Stromal cell of bone marrow (primary cell): ENCODE measurements around the gene TTLL1.
A peak's percentile ranks its signal among the peaks of the same experiment; 100 is the strongest.

Experiments
- DNase-seq: peaks from one replicate; pipeline ENCODE4 v3.0.0-alpha.2; 2012; ENCODE audit warnings: low read depth

Gene TTLL1

GRCh38 chr22:43088984-43089717, at the start of gene TTLL1:
Gene TTLL1, minus strand, starts transcription at chr22:43089391. Its CDS starts 13,805 bp downstream, at chr22:43075586.
- peak; percentile 72 for DNase-seq

- no peak for DNase-seq
These were observed 47.6 kb upstream of the TTLL1 start for GRCh38 chr22:43136801-43137200.

GRCh38 chr22:43136255-43136654, 47.1 kb upstream of the TTLL1 start:
- no peak for DNase-seq

GRCh38 chr22:43135565-43135964, 46.4 kb upstream of the TTLL1 start:
- no peak for DNase-seq

- no peak for DNase-seq
These were observed 45.4 kb upstream of the TTLL1 start for GRCh38 chr22:43134553-43134952.

GRCh38 chr22:43133401-43133800, 44.2 kb upstream of the TTLL1 start:
- DNase-seq, result no peak

GRCh38 chr22:43131773-43132501, 42.7 kb upstream of the TTLL1 start:
- no peak for DNase-seq

GRCh38 chr22:43129426-43130425, 40.5 kb upstream of the TTLL1 start:
- DNase-seq, result no peak

GRCh38 chr22:43128928-43129424, 39.8 kb upstream of the TTLL1 start:
- DNase-seq, result no peak

GRCh38 chr22:43128116-43128515, 38.9 kb upstream of the TTLL1 start:
- no peak for DNase-seq

GRCh38 chr22:43127166-43127908, 38.1 kb upstream of the TTLL1 start:
- no peak for DNase-seq

GRCh38 chr22:43126501-43127165, 37.4 kb upstream of the TTLL1 start:
- DNase-seq, result no peak

- no peak for DNase-seq
These were observed 29.8 kb upstream of the TTLL1 start for GRCh38 chr22:43118953-43119458.

- no peak for DNase-seq
These were observed 29.0 kb upstream of the TTLL1 start for GRCh38 chr22:43118024-43118849.

GRCh38 chr22:43116932-43117331, 27.7 kb upstream of the TTLL1 start:
- no peak for DNase-seq

GRCh38 chr22:43114958-43115357, 25.8 kb upstream of the TTLL1 start:
- no peak for DNase-seq

GRCh38 chr22:43113526-43114251, 24.5 kb upstream of the TTLL1 start:
- DNase-seq, result no peak

GRCh38 chr22:43110927-43111623, 21.9 kb upstream of the TTLL1 start:
- no peak for DNase-seq
